Adrenal gland (tissue), 12 donors: ENCODE measurements around the gene AMPD2. TPM values are rescaled to one million over a fixed set of nuclear protein-coding genes. Genes with fewer than 3 reads are reported as not detected.

Experiments
- DNase-seq, 7 donors: peaks; one replicate each; pipeline ENCODE4 v3.0.0-alpha.2; 2019 to 2020
- H3K27ac ChIP-seq, 5 donors: fragments of 200-600 bp; sonication (generic) in 4 of 5; 1 replicate in 3 of 5; 2 replicates in 2 of 5; pipeline versions ENCODE4 v1.5.1 to v1.8.0; 2016 to 2020; ENCODE audit warnings: mild to moderate bottlenecking in 1 of 5
- H3K27me3 ChIP-seq: fragments of 200-600 bp; 2 replicates; pipeline ENCODE4 v1.8.0; 2021
- H3K36me3 ChIP-seq, 2 donors: fragments of 200-600 bp; replicated peaks in 1 of 2; 1 replicate in 1 of 2; 2 replicates in 1 of 2; pipeline versions ENCODE4 v1.5.1 to v1.8.0; 2018 to 2022
- H3K4me1 ChIP-seq, 2 donors: fragments of 200-600 bp; replicated peaks in 1 of 2; 1 replicate in 1 of 2; 2 replicates in 1 of 2; pipeline versions ENCODE4 v1.5.1 to v1.8.0; 2018 to 2021
- H3K4me3 ChIP-seq, 4 donors: fragments of 200-600 bp; sonication (generic) in 3 of 4; one replicate each; pipeline ENCODE4 v1.5.1; 2016 to 2018
- H3K9me3 ChIP-seq, 3 donors: fragments of 200-600 bp; sonication (generic) in 1 of 3; replicated peaks in 1 of 3; 1 replicate in 2 of 3; 2 replicates in 1 of 3; pipeline versions ENCODE4 v1.5.1 to v1.8.0; 2016 to 2021
- CTCF ChIP-seq, 6 experiments: fragments of 450-650 bp in 4 of 6; fragments of 200-600 bp in 2 of 6; sonication (generic) in 1 of 6; IDR thresholded peaks; 1 replicate in 5 of 6; 2 replicates in 1 of 6; pipeline versions ENCODE4 v1.5.1 to v1.8.0; 2016 to 2021; ENCODE audit warnings: antibody characterized with exemption in 6 of 6, mild to moderate bottlenecking in 2 of 6, moderate library complexity in 1 of 6
- POLR2A ChIP-seq, 2 donors: fragments of 450-650 bp; IDR thresholded peaks; one replicate each; pipeline ENCODE4 v1.6.1; 2017; ENCODE audit warnings: antibody characterized with exemption in 2 of 2, mild to moderate bottlenecking in 2 of 2, moderate library complexity in 1 of 2
- WGBS, 4 donors: extraction: QIAGEN DNeasy Blood & Tissue Kit in 2 of 4; methylation state at CpG; one replicate each; pipeline versions ENCODE4 v1.1.5 to v1.1.7; 2013 to 2017; 5-methylcytosine and 5-hydroxymethylcytosine counted together
- intact Hi-C, 2 donors: fragments of 100-400 bp; cut with DNase I; formaldehyde crosslinking; loops; one replicate each; pipeline versions ENCODE4 v1.14.1 to v1.15.0; 2022 to 2023
- polyA plus RNA-seq, 3 donors: library from polyadenylated mRNA; stranded (reverse); fragments of 200-250 nt in 2 of 3; fragments of 350-450 nt in 1 of 3; fragmentation: Illumina TruSeq in 1 of 3; extraction: RNeasy Lipid Tissue Mini Kit (QIAGEN cat#74804) in 1 of 3; gene quantifications; one replicate each; pipeline ENCODE4 v1.2.3, GENCODE V29; 2013 to 2014
- total RNA-seq, 9 donors: library from RNA; depleted of rRNA in 4 of 9; stranded (reverse); fragments of >200 nt in 4 of 9; fragments of 120-200 nt in 1 of 9; fragmentation: NEBNext Ultra II Directional in 1 of 9; extraction: Animal tissue kit (Norgen Biotek cat#: 25700) in 1 of 9; gene quantifications; one replicate each; pipeline versions ENCODE4 v1.1.0 to v1.2.4, GENCODE V29; 2013 to 2023
- donor health status: healthy with polysubstance abuse.
- donor health status: Bipolar disorder and iron deficiency.
- donor health status: DM: yes; HTN: yes; CAD: no.
- donor health status: DM: no; HTN: no; CAD: no.
- donor health status: DM: no; HTN: no; CAD: no.
- donor health status: DM: yes; HTN: yes; CAD: no.

Gene AMPD2
- total and polyA plus RNA-seq, 12 donors, result 28.4 to 170 (median 69.2) TPM

- intact Hi-C loops, result no loop called here
- DNase-seq, result peak in 5 of 7 donors; percentile 20 to 78 (median 46)
- peaks cover 0 to 11% of the 10 kb centered on the region in 2 donors for H3K4me1 ChIP-seq
- H3K9me3 ChIP-seq, result no peaks in the 10 kb centered on the region
- H3K27ac ChIP-seq, result peak overlapping the region in 2 of 5 donors; percentile 39 to 56
- H3K4me3 ChIP-seq, result no peak overlapping the region
- TF ChIP-seq CTCF (IDR thresholded peaks at IDR 0.05) (no peak), POLR2A (IDR thresholded peaks at IDR 0.05) (no peak)
- 40 to 43% (median 41%) methylated on average over 6 to 9 of the region's 9 CpGs for WGBS, 4 donors
- no peaks in the 10 kb centered on the region for H3K27me3 ChIP-seq
- peaks cover 0 to 1% of the 10 kb centered on the region in 2 donors for H3K36me3 ChIP-seq
These were observed 16.7 kb downstream of the AMPD2 start for GRCh38 chr1:109636201-109636952.

- H3K27ac ChIP-seq, result no peak overlapping the region
- peak in 3 of 7 donors; percentile 11 to 41 (median 12) for DNase-seq
- no peak overlapping the region for H3K4me3 ChIP-seq
- TF ChIP-seq CTCF (IDR thresholded peaks at IDR 0.05), result no peak
- TF ChIP-seq POLR2A (IDR thresholded peaks at IDR 0.05), result no peak
- H3K27me3 ChIP-seq, result no peaks in the 10 kb centered on the region
- peaks cover 0 to 11% of the 10 kb centered on the region in 2 donors for H3K4me1 ChIP-seq
- no peaks in the 10 kb centered on the region for H3K36me3 ChIP-seq
- 91 to 100% (median 94%) methylated on average over 7 of the region's 7 CpGs for WGBS, 4 donors
- no peaks in the 10 kb centered on the region for H3K9me3 ChIP-seq
- intact Hi-C loops, result no loop called here
These were observed 17.8 kb downstream of the AMPD2 start for GRCh38 chr1:109637446-109637845.

- Histone ChIP-seq H3K9me3 (no peaks in the 10 kb centered on the region), H3K4me1 (peaks cover 0 to 11% of the 10 kb centered on the region in 2 donors), H3K27ac (no peak overlapping the region), H3K4me3 (no peak overlapping the region), H3K27me3 (no peaks in the 10 kb centered on the region), H3K36me3 (no peaks in the 10 kb centered on the region)
- WGBS, 4 donors, result 82 to 83% (median 83%) methylated on average over 5 to 9 of the region's 9 CpGs
- intact Hi-C loops, result no loop called here
- DNase-seq, result peak in 4 of 7 donors; percentile 9 to 49 (median 11)
- TF ChIP-seq POLR2A (IDR thresholded peaks at IDR 0.05) (no peak), CTCF (IDR thresholded peaks at IDR 0.05) (no peak)
These were observed 19.6 kb downstream of the AMPD2 start for GRCh38 chr1:109639063-109639840.

- Histone ChIP-seq H3K27me3 (no peaks in the 10 kb centered on the region), H3K4me1 (peaks cover 0 to 11% of the 10 kb centered on the region in 2 donors), H3K27ac (no peak overlapping the region), H3K36me3 (no peaks in the 10 kb centered on the region), H3K9me3 (no peaks in the 10 kb centered on the region), H3K4me3 (no peak overlapping the region)
- no peak for TF ChIP-seq CTCF (IDR thresholded peaks at IDR 0.05)
- TF ChIP-seq POLR2A (IDR thresholded peaks at IDR 0.05), result no peak
- WGBS, 4 donors, result 22 to 51% (median 36%) methylated on average over 4 to 6 of the region's 6 CpGs
- intact Hi-C loops, result loop anchor here (2.0 to 5.0 kb wide), 3 partner anchors 132 to 342 kb away; partner anchors contain the start of gene AHCYL1 (in 1 of the 2)
- peak in 4 of 7 donors; percentile 15 to 50 (median 17) for DNase-seq
These were observed 20.2 kb downstream of the AMPD2 start for GRCh38 chr1:109639841-109640184.
